HepG2 (cell line): Measurements from ENCODE around the gene PBX1. TPM values are rescaled to one million over a fixed set of nuclear protein-coding genes. Genes with fewer than 3 reads are reported as not detected.

ENCODE experiments used
- ATAC-seq: fragments of 200-7000 bp; cut with Tn5 transposase; 3 replicates; pipeline ENCODE4 v1.9.1; 2020; ENCODE audit warnings: mild to moderate bottlenecking, moderate library complexity
- BruUV-seq: library from RNA; stranded (reverse); fragments of 400-500 nt; replicated peaks from 2 replicates; lab custom pipeline; 2021; lab: Mats Ljungman, UMichigan
- CTCF ChIA-PET: fragments of 300-600 bp; formaldehyde crosslinking; extraction: SDS; loops from one replicate; lab custom pipeline; 2021; ENCODE audit warnings: low total read pairs, inconsistent platforms, low intra/inter-chr PET ratio; lab: Yijun Ruan, JAX
- POLR2A ChIA-PET: fragments of 350-600 bp; sonication (Branson Sonifier 250); formaldehyde crosslinking; loops from one replicate; lab custom pipeline; 2020; ENCODE audit warnings: antibody characterized with exemption, inconsistent platforms; lab: Yijun Ruan, JAX
- DNase-seq: peaks from one replicate; pipeline ENCODE4 v3.0.0-alpha.2; 2015; ENCODE audit warnings: low spot score
- FAIRE-seq: peaks from 3 replicates; lab custom pipeline; 2011; peaks lifted over from hg19 to GRCh38; lab: Jason Lieb, UNC
- H2AFZ ChIP-seq: one replicate; pipeline ENCODE4 v1.6.1; 2011; ENCODE audit warnings: low read length, inconsistent platforms
- H3K27ac ChIP-seq: fragments of 300-600 bp; 3 replicates; pipeline ENCODE4 v1.8.0; 2011; ENCODE audit warnings: mixed run types, mild to moderate bottlenecking, mixed read lengths, low read length, inconsistent platforms; ENCODE audit not compliant: insufficient read depth; ENCODE audit errors: extremely low read length
- H3K27me3 ChIP-seq, 2 experiments: fragments of 200-600 bp in 1 of 2; 2 replicates in 1 of 2; 3 replicates in 1 of 2; pipeline versions ENCODE4 v1.6.0 to v1.8.0; 2011; ENCODE audit warnings: low read length in 2 of 2, mild to moderate bottlenecking in 2 of 2, moderate library complexity in 2 of 2, inconsistent platforms in 1 of 2; ENCODE audit not compliant: insufficient read depth in 2 of 2, control insufficient read depth in 1 of 2
- H3K36me3 ChIP-seq, 2 experiments: fragments of 200-600 bp in 1 of 2; replicated peaks in 1 of 2; 2 replicates in 1 of 2; 3 replicates in 1 of 2; pipeline versions ENCODE4 v1.5.1 to v1.8.0; 2011; ENCODE audit warnings: low read length in 2 of 2, inconsistent platforms in 1 of 2; ENCODE audit not compliant: insufficient read depth in 2 of 2, control insufficient read depth in 1 of 2
- H3K4me1 ChIP-seq: 2 replicates; pipeline ENCODE4 v1.5.1; 2012; ENCODE audit warnings: low read length, inconsistent platforms; ENCODE audit not compliant: insufficient read depth
- H3K4me2 ChIP-seq: 2 replicates; pipeline ENCODE4 v1.6.0; 2011; ENCODE audit warnings: low read depth, low read length, inconsistent platforms
- H3K4me3 ChIP-seq, 3 experiments: fragments of 200-600 bp in 1 of 3; sonication (generic), shearing (Covaris generic) in 1 of 3; replicated peaks in 1 of 3; 2 replicates each; pipeline ENCODE4 v1.5.1; 2011 to 2016; ENCODE audit warnings: low read length in 3 of 3, inconsistent platforms in 2 of 3, low read depth in 2 of 3, mild to moderate bottlenecking in 2 of 3, control low read depth in 1 of 3, mixed read lengths in 1 of 3; ENCODE audit not compliant: insufficient read depth in 1 of 3
- H3K79me2 ChIP-seq: one replicate; pipeline ENCODE4 v1.6.1; 2011; ENCODE audit warnings: low read length, inconsistent platforms; ENCODE audit not compliant: insufficient read depth
- H3K9ac ChIP-seq: 2 replicates; pipeline ENCODE4 v1.6.0; 2011; ENCODE audit warnings: mild to moderate bottlenecking, low read depth, low read length, inconsistent platforms; ENCODE audit not compliant: insufficient read depth
- H3K9me3 ChIP-seq: 2 replicates; pipeline ENCODE4 v1.5.1; 2012; ENCODE audit warnings: mild to moderate bottlenecking, low read length
- H4K20me1 ChIP-seq: 2 replicates; pipeline ENCODE4 v1.6.0; 2011; ENCODE audit warnings: inconsistent platforms, mild to moderate bottlenecking, low read length, moderate library complexity; ENCODE audit not compliant: insufficient read depth
- DR1 ChIP-seq: sonication (generic); formaldehyde crosslinking; IDR thresholded peaks from 2 replicates; pipeline ENCODE4 v1.8.0; 2021; ENCODE audit warnings: mild to moderate bottlenecking, missing genetic modification reagents, inconsistent platforms
- PBX2 ChIP-seq: IDR thresholded peaks from 2 replicates; pipeline ENCODE4 v1.6.1; 2016; ENCODE audit warnings: control low read depth
- SMARCE1 ChIP-seq: fragments of 450-650 bp; IDR thresholded peaks from 2 replicates; pipeline ENCODE4 v1.6.1; 2017; ENCODE audit warnings: borderline replicate concordance
- TRIM22 ChIP-seq: fragments of 450-650 bp; IDR thresholded peaks from 2 replicates; pipeline ENCODE4 v1.6.1; 2017
- ZNF547 ChIP-seq: sonication (generic); formaldehyde crosslinking; IDR thresholded peaks from 2 replicates; pipeline ENCODE4 v1.5.1; 2020; ENCODE audit warnings: mild to moderate bottlenecking, missing genetic modification reagents
- ZNF564 ChIP-seq: sonication (generic); formaldehyde crosslinking; IDR thresholded peaks from 2 replicates; pipeline ENCODE4 v1.8.1; 2023; ENCODE audit warnings: mild to moderate bottlenecking, missing genetic modification reagents
- WGBS: methylation state at CpG from one replicate; pipeline ENCODE4 v1.1.6; 2017; ENCODE audit warnings: low lambda C conversion rate; 5-methylcytosine and 5-hydroxymethylcytosine counted together
- in situ Hi-C: cut with HindIII; loops from 2 replicates; pipeline ENCODE4 v1.10.0; 2017; ENCODE audit warnings: low pct_unique_long_range_greater_than_20kb; ENCODE audit not compliant: extremely low pct_ligation_motif_present
- intact Hi-C: fragments of 100-400 bp; cut with micrococcal nuclease; formaldehyde crosslinking; loops from one replicate; pipeline ENCODE4 v1.10.0; 2022; ENCODE audit not compliant: unreplicated experiment
- polyA plus RNA-seq, 8 experiments: library from polyadenylated mRNA; depleted of rRNA in 3 of 8; stranded (reverse) in 7 of 8; unstranded in 1 of 8; fragments of >200 nt; fragmentation: Illumina TruSeq in 4 of 8; extraction: Trizol in 4 of 8; gene quantifications; 2 replicates each; pipeline versions ENCODE4 v1.2.1 to v1.2.3, GENCODE V29; 2011 to 2016; ENCODE audit warnings: low read depth in 4 of 8, missing spikeins in 1 of 8, mixed read lengths in 1 of 8; ENCODE audit not compliant: insufficient read depth in 1 of 8
- total RNA-seq, 5 experiments: library from RNA; depleted of rRNA; stranded (reverse); fragments of >200 nt; fragmentation: Illumina TruSeq; extraction: Trizol; gene quantifications; 2 replicates each; pipeline ENCODE4 v1.2.3, GENCODE V29; 2016; ENCODE audit warnings: low read depth in 1 of 5
- TF ChIP-seq, protein P1 (sequence below), 2 experiments: sonication (generic) in 1 of 2; formaldehyde crosslinking in 1 of 2; IDR thresholded peaks; 2 replicates each; pipeline versions ENCODE4 v1.4.0 to v1.6.1; 2018 to 2020; ENCODE audit warnings: missing genetic modification reagents in 2 of 2, borderline replicate concordance in 1 of 2, low read depth in 1 of 2, mild to moderate bottlenecking in 1 of 2, missing biosample characterization in 1 of 2

Gene PBX1
- total and polyA plus RNA-seq, 2 of the 13 experiments (the other 11 are each of a cell fraction or from before 2014, with no cell fraction given): 0.24 TPM; not detected in 1

DNA sequence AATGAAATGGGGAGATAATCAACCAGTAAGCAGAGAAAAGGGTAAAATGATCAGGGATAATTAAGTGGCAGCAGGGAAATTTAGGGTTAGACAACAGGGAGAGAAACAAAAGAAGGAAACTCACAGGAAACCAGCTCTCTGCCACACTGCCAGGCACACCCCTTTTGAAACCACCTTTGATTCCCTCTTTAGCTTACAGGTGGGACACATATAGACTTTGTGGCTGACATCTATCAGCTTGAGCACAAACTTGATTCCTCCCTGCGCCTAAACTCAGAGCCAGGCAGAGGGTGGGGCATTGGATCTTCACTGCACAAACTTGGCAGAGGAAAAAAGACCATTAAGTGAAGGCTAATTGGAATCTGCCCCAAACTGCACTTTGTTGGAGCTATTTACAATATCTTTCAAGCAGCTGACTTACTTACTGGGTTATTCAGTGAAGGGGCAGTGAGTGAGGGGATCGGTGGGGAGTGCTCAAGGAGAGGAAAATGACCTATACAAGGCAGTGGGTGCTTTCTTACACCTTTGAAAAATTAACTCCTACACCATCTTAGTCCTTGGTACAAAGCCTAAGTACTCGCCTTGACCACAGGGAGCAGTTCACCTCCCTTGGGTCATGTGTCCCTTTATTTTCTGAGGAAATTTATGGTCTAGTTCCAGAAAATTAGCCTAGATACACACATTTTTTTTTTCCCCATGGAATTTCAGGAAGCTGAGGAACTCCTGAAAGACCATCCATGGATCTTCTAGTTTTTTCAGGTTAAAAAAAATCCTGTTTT lies 60.2 kb downstream of the PBX1 start:
- intact Hi-C loops: loop anchor here (2.0 to 5.0 kb wide), 4 partner anchors 378 to 1262 kb away; no protein-coding TSS in a partner anchor
- no peak overlapping the region for H3K9ac ChIP-seq
- WGBS: 1% methylated on average over 3 of the region's 3 CpGs

More for the DNA sequence above, 60.2 kb downstream of the PBX1 start:
- no peak for DNase-seq
- H3K36me3 ChIP-seq: no peaks in the 10 kb centered on the region
- no peak for FAIRE-seq
- no peaks in the 10 kb centered on the region for H4K20me1 ChIP-seq
- no peak overlapping the region for H2AFZ ChIP-seq
- no peaks in the 10 kb centered on the region for H3K4me1 ChIP-seq
- no peaks in the 10 kb centered on the region for H3K9me3 ChIP-seq
- no peak overlapping the region for H3K27ac ChIP-seq
- H3K27me3 ChIP-seq: no peaks in the 10 kb centered on the region
- ChIA-PET POLR2A (no interaction called here), CTCF (interaction anchor here (2.0 to 2.1 kb wide), 2 partner anchors 1090 to 1209 kb away, joined by 10 to 12 read pairs; no protein-coding TSS in a partner anchor)
- no peaks in the 10 kb centered on the region for H3K79me2 ChIP-seq
- H3K4me2 ChIP-seq: no peak overlapping the region
- no TSS peak for BruUV-seq
- in situ Hi-C loops: loop anchor here (10.0 kb wide), 2 partner anchors 1084 to 1204 kb away; no protein-coding TSS in a partner anchor
- H3K4me3 ChIP-seq: no peak overlapping the region
- ATAC-seq: no peak
- TF ChIP-seq ZNF564 (CRISPR knock-in tag) (no peak), DR1 (CRISPR knock-in tag) (no peak), ZNF547 (no peak), PBX2 (CRISPR knock-in tag) (no peak), TRIM22 (no peak), SMARCE1 (no peak)
- TF ChIP-seq, protein P1, sequence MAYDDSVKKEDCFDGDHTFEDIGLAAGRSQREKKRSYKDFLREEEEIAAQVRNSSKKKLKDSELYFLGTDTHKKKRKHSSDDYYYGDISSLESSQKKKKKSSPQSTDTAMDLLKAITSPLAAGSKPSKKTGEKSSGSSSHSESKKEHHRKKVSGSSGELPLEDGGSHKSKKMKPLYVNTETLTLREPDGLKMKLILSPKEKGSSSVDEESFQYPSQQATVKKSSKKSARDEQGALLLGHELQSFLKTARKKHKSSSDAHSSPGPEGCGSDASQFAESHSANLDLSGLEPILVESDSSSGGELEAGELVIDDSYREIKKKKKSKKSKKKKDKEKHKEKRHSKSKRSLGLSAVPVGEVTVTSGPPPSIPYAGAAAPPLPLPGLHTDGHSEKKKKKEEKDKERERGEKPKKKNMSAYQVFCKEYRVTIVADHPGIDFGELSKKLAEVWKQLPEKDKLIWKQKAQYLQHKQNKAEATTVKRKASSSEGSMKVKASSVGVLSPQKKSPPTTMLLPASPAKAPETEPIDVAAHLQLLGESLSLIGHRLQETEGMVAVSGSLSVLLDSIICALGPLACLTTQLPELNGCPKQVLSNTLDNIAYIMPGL (CRISPR knock-in tag; IDR thresholded peaks at IDR 0.05; ENCODE audit: borderline replicate concordance in 1 of 2, low read depth in 1 of 2): no peak
